Activated T-helper 9 cell treated with anti-CD3 and anti-CD28 coated beads, Interleukin-2, amount 50 U/mL, for 16 hours (primary cell): Measurements from ENCODE around the gene TMEM250.
"Not testable (repeated sequence)": the region's sequence is repeated elsewhere in the genome, so short reads cannot be mapped to it uniquely, and the experiment has no call there.

Experiments
- DNase-seq: peaks from one replicate; pipeline ENCODE4 v3.0.0-alpha.2; 2020; ENCODE audit warnings: low read depth

TMEM250 gene, protein sequence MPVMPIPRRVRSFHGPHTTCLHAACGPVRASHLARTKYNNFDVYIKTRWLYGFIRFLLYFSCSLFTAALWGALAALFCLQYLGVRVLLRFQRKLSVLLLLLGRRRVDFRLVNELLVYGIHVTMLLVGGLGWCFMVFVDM

DNA sequence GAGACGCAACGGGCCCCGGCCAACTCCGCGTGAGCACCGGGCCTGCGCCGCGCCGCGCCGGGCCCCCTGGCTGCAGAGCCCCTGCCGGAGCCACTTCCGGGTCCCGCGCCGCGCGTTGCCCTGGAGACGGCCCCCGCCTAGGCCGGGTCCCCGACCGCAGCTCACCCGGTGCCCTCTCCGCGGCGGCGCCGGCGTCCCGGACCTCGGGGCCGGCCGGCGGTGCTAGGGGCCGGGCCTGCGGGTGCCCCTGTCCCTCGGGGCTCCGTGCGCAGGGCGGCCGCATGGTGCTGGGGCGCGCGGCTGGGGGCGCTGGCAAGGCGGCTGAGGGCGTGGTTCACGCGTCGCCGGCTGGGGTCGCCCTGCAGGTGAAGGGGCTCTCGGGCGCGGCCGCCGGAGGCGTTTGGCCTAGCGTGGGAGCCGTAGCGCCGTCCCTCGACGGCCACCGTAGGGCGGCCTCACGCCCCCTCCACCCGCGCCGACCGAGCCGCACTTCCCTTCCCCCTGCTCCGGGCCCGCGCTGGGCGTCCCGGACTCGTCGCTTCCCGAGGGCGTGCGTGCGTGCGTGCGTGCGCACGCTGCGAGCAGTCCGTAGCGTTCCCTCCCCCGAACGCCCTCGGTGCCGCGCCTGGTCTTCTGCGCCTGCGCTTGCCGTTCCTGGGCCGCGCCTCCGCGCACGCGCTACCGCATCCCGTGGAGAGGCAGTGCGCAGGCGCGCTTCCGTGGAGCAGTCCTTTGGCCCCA, at the start of gene TMEM250:
Gene TMEM250 (minus strand): TSS at position 556 of the 741 bp plus-strand sequence. CDS start 1,975 bp downstream, outside the sequence.
- DNase-seq = peak; percentile 95

GRCh38 chr9:136163248-136163850, 44.7 kb upstream of the TMEM250 start:
- DNase-seq = no peak

DNA sequence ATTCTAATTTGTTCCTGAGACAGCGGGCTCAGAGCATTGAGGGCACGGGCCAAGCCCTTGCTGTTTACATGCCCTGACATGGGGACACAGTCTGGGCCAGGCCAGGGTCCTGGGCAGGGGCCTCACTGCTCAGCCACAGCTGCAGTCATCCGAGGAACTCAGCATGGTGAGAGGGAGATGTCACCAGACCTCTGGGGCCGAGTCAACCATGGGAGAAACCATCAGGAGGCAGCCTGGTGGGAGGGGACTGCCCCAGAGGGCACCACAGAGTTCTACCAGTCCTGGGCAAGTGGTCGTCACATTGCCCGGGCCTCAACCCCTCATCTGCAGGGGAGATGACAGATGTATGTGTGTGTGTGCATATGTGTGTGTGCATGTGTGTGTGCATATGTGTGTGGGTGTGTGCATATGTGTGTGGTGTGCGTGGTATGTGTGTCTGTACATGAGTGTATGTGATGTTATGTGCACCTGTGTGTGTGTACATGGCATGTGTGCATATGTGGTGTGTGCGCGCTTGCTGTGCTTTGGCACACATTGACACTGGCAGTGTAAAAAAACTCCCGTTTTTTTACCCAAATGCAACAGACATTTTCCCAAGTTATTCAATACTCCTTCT, 42.4 kb upstream of the TMEM250 start:
- no peak for DNase-seq

DNA sequence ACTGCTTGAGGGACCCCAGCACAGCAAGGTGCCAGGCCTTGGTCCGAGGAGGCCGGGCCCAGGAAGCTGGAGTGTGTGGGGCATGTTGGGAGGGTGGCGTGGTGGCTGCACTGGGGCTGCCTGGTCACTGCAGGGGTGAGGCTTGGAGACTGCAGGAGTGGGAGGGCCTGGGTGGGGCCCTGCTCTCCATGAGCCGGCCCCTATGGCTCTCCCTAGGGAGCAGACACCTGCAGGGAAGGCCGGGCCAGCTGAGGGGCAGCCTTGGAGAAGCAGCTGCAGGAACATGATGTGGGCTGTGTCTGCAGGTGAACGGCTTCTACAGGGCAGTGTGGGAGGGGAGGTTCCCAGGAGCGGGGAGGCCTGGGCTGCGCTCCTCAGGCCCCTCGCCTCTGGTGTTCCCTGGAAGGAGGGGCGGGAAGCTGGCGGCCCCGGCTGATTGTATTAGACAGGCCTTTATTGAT, 41.7 kb upstream of the TMEM250 start:
- DNase-seq = no peak

- DNase-seq = no peak
Measured at GRCh38 chr9:136159851-136160250, 41.2 kb upstream of the TMEM250 start.

DNA sequence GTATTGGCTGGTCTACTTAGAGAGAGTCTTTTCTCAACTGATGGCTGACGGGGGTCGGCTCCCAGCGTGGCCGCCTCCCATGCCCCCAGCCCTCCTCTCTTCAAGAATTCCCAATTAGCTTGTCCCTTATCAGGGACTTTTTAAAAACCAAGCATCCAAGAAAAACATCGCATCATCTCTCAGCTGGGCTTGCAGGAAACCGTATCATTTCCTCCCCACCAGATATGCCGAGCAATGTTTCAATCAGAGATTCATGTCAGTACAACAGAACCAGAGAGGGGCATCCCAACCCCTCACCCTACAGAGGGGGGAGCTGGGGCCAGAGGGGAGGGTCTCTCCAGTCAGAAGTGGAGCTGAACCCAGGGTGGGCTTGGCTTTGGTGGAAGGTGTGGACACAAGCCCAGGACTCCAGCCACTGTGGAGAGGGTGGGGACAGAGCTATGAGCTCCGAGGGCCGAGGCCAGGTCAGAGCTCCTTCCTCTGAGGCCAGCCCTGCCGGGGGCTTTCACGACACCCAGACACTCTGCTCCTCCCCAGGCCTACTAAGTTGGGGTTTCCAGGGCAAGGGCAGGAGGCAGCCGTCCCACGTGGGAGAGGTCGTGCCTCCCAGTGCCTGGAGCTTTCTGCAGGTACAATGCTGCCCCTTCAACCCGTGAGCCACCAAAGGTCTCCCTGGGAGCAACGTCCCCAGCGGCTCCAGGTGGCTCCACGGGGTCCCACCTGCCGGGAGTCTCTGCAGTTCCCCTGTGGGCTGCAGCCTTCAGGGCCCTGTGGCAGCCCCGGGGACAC, 39.0 kb upstream of the TMEM250 start:
- no peak for DNase-seq

DNA sequence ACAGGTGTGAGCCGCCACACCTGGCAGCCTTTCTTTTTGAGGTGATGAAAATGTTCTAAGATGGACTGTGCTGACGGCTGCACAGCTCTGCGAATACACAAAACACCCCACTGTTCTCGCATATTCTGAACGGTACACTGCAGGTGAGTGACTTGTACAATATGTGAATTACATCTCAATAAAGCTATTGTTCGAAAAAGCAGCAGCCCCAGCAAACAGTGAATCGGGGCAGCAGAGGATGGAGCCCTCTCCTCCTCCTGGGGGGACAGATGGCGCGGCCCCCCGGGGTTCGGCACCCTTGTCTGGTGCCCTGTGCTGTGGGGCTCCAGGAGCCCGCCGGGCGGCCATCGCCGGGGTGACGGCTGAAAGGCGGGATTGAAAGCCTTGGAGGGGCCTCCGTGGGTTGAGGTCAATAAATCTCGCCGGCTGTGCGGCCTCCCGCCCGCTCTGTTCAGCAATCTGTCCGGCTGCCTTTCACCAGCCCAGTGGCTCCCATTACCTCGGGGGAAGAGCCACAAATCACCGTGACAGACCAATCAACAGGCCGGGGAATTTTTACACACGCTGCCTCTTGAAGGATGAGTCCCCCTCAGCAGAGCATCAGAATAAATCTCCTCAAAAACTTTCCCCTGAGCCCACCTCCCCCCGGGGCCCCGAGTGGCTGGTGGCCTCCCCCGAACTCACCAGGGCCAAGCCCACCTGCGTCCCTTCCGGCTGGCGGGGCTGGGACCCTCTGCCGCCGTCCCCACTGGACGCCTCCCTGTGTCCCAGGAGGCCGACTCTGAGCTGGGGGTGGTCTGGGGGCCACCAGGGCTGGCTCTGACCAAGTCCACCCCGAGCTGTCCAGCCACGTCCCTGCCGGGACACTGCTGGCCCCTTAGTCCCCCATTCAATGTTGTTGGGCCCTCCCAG, 37.8 kb upstream of the TMEM250 start:
- DNase-seq = no peak

DNA sequence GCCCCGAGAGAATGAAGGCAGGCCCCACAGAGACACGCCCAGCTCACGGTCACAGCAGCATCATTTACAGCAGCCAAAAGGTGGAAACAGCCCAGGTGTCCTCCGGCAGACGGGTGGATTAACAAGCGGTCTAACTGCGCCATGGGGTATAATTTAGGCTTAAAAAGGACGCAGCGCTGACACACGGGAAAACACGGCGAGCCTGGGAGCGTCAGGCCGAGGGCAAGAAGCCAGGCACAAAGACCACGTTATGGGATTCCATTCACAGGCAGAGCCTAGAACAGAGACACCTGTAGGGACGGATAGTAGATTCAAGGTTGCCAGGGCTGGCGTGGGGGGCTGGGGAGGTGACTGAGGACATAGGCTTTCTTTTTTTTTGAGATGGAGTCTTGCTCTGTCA, 36.9 kb upstream of the TMEM250 start:
- no peak for DNase-seq

DNA sequence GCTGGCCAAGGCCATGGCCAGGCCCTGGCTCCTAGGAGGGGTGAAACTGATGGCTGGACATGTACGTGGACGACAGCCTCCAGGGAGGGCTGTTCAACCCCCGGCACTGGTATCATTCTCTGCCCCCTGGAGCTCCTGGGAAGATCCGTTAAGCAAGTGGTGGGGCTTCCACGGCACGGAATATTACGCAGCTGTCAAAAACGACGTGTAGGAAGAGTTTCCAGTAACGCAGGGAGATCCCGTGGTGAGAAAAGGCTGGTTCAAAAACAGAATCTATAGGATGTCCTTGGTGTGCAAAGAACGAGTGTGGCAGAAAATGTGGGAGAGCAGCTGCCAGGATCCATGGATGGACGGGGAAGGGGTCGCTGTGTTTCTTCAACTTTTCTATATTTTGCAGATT, 36.3 kb upstream of the TMEM250 start:
- no peak for DNase-seq

GRCh38 chr9:136153381-136154065, 34.8 kb upstream of the TMEM250 start:
- DNase-seq = no peak

GRCh38 chr9:136152931-136153330, 34.3 kb upstream of the TMEM250 start:
- no peak for DNase-seq

- DNase-seq = no peak
Measured at GRCh38 chr9:136152543-136152866, 33.8 kb upstream of the TMEM250 start.

- DNase-seq = no peak
Measured at GRCh38 chr9:136151848-136152542, 33.3 kb upstream of the TMEM250 start.

DNA sequence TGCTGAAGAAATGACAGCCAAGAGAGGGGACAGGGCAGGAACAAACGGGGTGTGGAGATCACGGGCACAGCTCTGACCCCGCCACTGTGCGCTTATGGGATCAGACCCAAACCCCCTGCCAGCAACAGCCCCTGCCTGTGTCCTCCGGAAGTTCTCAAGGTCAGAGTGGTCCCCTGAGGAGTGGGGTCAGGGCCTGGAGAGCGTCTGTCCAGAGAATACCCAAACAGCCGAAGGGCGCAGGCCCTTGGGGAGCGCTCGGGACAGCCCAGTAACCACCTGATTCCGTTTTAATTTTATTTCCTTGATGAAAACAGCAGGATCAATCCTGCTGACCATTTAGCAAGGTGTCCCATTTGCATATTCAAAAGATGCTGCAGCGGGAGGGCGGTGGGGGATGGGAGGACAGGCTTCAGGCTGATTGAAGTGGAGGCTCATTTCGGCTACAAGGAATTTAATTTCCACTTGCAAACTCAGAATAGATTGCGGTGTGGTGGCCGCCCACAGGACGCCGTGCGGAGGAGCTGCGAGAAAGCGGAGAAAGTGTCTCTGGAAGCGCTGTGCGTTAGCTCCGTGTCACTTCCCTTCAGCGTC, 32.6 kb upstream of the TMEM250 start:
- no peak for DNase-seq

DNA sequence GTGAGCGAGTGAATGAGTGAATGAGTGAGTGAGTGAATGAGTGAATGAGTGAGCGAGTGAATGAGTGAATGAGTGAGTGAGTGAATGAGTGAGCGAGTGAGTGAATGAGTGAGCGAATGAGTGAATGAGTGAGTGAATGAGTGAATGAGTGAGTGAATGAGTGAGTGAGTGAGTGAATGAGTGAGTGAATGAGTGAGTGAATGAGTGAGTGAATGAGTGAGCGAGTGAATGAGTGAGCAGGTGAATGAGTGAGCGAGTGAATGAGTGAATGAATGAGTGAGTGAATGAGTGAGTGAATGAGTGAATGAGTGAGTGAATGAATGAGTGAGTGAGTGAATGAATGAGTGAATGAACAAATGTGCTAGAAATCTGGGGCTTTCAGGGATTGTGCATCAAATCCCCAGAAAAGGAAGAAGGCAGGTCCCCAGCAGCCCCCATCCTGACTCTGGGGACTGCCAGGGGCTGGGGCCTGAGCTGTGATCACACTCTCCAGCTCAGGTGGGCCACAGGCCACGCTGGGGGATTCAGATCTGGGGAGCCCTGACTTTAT, 32.1 kb upstream of the TMEM250 start:
- DNase-seq = not testable (repeated sequence)

DNA sequence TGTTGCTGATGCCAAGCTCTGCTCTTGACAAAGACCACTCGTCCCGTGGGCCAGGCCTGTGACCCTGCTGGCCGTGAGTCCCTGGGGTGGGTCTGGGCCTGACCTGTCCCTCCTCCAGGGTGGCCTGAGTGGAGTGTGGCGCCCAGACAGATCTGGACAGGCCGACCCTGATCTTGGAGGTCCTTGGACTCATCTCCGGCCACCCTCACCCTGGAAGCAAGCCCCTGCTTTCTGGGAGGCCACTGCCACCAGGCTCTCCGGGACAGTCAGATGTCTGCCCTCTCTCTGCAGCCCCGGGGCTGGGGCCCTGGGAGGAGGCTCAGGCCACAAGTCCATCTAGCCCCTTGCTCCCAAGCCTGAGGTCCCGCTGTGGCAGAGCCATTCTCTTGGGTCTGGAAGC, 31.2 kb upstream of the TMEM250 start:
- DNase-seq = no peak

DNA sequence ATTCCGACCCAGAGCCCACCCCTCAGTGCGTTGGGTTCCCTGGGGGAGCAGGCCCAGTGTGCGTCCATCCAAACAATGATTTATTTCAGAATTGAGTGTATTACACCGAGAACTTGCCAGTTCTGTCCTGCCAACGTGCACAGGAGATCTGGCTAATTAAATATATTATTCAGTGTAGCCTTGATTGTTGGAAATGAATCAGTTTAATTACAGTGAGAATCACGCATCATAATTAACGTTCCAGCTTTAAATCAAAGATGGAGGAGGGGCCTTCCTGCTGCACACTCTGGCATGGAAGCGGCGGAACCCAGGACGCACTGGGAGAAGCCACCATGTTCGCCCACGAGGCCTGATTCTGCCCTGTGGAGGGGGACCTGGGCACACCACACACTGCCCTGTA, 30.7 kb upstream of the TMEM250 start:
- DNase-seq = no peak

- DNase-seq = no peak
Measured at GRCh38 chr9:136148766-136149165, 30.1 kb upstream of the TMEM250 start.
